COLO668 (cell line): ENCODE measurements around the gene SLC45A3.

Experiments used
- DNase-seq: peaks from one replicate; lab custom pipeline; 2025; ENCODE audit not compliant: unreplicated experiment; lab: John Stamatoyannopoulos, UW

The SLC45A3 gene

GRCh38 chr1:205700865-205701401 lies 20.6 kb upstream of the SLC45A3 start:
- DNase-seq, result no peak

GRCh38 chr1:205699416-205699815 lies 19.1 kb upstream of the SLC45A3 start:
- DNase-seq, result no peak

- DNase-seq, result no peak
Observed at GRCh38 chr1:205698921-205699320, 18.6 kb upstream of the SLC45A3 start.

GRCh38 chr1:205693421-205693991 lies 13.2 kb upstream of the SLC45A3 start:
- no peak for DNase-seq

GRCh38 chr1:205692423-205692822 lies 12.1 kb upstream of the SLC45A3 start:
- DNase-seq, result no peak

GRCh38 chr1:205690122-205690756 lies 9.9 kb upstream of the SLC45A3 start:
- no peak for DNase-seq

GRCh38 chr1:205689479-205689878 lies 9.2 kb upstream of the SLC45A3 start:
- no peak for DNase-seq

- DNase-seq, result no peak
Observed at GRCh38 chr1:205688171-205689080, 8.1 kb upstream of the SLC45A3 start.

GRCh38 chr1:205687242-205687641 lies 6.9 kb upstream of the SLC45A3 start:
- DNase-seq, result no peak

GRCh38 chr1:205681364-205681763 lies 1.1 kb upstream of the SLC45A3 start:
- no peak for DNase-seq

GRCh38 chr1:205678286-205679111 lies 1.8 kb downstream of the SLC45A3 start:
- DNase-seq, result no peak

GRCh38 chr1:205677167-205677566 lies 3.1 kb downstream of the SLC45A3 start:
- no peak for DNase-seq

GRCh38 chr1:205676597-205676996 lies 3.7 kb downstream of the SLC45A3 start:
- no peak for DNase-seq

GRCh38 chr1:205676002-205676401 lies 4.3 kb downstream of the SLC45A3 start:
- no peak for DNase-seq

- no peak for DNase-seq
Observed at GRCh38 chr1:205675247-205675646, 5.1 kb downstream of the SLC45A3 start.

GRCh38 chr1:205672970-205673369 lies 7.3 kb downstream of the SLC45A3 start:
- DNase-seq, result no peak

- no peak for DNase-seq
Observed at GRCh38 chr1:205672395-205672889, 7.9 kb downstream of the SLC45A3 start.

- no peak for DNase-seq
Observed at GRCh38 chr1:205670611-205671430, 9.5 kb downstream of the SLC45A3 start.

GRCh38 chr1:205670150-205670446 lies 10.2 kb downstream of the SLC45A3 start:
- no peak for DNase-seq
